OCI-LY3 (cell line): ENCODE results near the gene STAU1.

ENCODE experiments used
- H2AFZ ChIP-seq: fragments of 200-600, 300-600 bp; shearing (Covaris generic); 2 replicates; pipeline ENCODE4 v1.6.0; 2014; ENCODE audit warnings: antibody characterized with exemption, low read depth, low read length
- H3K27ac ChIP-seq: fragments of 200-600, 300-600 bp; sonication (generic); 2 replicates; pipeline ENCODE4 v1.5.1; 2014; ENCODE audit warnings: mild to moderate bottlenecking, low read length, moderate library complexity, mixed read lengths
- H3K27me3 ChIP-seq: fragments of 200-600, 300-600 bp; sonication (generic); 2 replicates; pipeline ENCODE4 v1.6.1; 2014; ENCODE audit warnings: low read depth, low read length, mixed read lengths
- H3K36me3 ChIP-seq: fragments of 200-600, 300-600 bp; sonication (generic); replicated peaks from 2 replicates; pipeline ENCODE3; 2014; ENCODE audit warnings: low read depth, low read length, mixed read lengths
- H3K4me1 ChIP-seq: fragments of 300-600, 200-600 bp; sonication (generic); 2 replicates; pipeline ENCODE4 v1.6.1; 2014; ENCODE audit warnings: low read length, mixed read lengths
- H3K4me2 ChIP-seq: fragments of 200-600, 300-600 bp; sonication (generic); 2 replicates; pipeline ENCODE4 v1.6.1; 2014; ENCODE audit warnings: low read length, mixed read lengths
- H3K4me3 ChIP-seq: fragments of 300-600, 200-600 bp; sonication (generic); 2 replicates; pipeline ENCODE4 v1.5.1; 2014; ENCODE audit warnings: antibody characterized with exemption, mild to moderate bottlenecking, low read length, moderate library complexity
- H3K79me2 ChIP-seq: fragments of 300-600, 200-600 bp; shearing (Covaris generic); 2 replicates; pipeline ENCODE4 v1.6.1; 2014; ENCODE audit warnings: mild to moderate bottlenecking, low read length, mixed read lengths
- H3K9ac ChIP-seq: fragments of 300-600, 200-600 bp; shearing (Covaris generic); 2 replicates; pipeline ENCODE4 v1.6.0; 2014; ENCODE audit warnings: mild to moderate bottlenecking, low read length, moderate library complexity
- H3K9me3 ChIP-seq: fragments of 200-600, 300-600 bp; shearing (Covaris generic); 2 replicates; pipeline ENCODE4 v1.6.1; 2014; ENCODE audit warnings: low read length, mixed read lengths; ENCODE audit not compliant: insufficient read depth
- H4K20me1 ChIP-seq: fragments of 200-600, 300-600 bp; sonication (generic); 2 replicates; pipeline ENCODE4 v1.6.1; 2016; ENCODE audit warnings: low read length, mixed read lengths; ENCODE audit not compliant: insufficient read depth
- CTCF ChIP-seq: fragments of 200-600, 300-600 bp; sonication (generic); IDR thresholded peaks from 2 replicates; pipeline ENCODE4 v1.5.1; 2014; ENCODE audit warnings: antibody characterized with exemption, low read length, low read depth
- EZH2phosphoT487 ChIP-seq: fragments of 200-600 bp; shearing (Covaris generic); IDR thresholded peaks from 2 replicates; pipeline ENCODE4 v1.6.1; 2018; ENCODE audit warnings: antibody characterized with exemption, mixed run types, low read depth

The STAU1 gene

DNA sequence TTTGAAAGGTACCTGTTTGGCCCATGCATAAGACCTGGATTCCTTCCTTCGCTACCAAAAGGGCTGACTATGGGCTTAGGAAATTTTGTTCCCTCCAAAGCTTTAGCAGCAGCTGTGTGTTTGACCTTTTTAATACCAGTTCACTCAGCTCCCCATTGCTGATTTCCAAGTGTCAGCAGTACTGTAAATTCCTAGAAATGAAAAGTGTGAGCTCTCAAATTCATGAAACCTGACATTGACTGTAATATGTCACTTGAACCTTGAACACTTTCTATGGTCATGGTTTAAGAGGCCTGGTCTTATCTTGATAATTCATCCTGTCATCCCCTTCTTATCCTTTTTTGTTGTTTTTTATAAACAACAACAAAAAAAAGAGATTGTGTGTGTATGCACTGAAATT is 31.7 kb downstream of the STAU1 start:
- Histone ChIP-seq H3K9me3 (no peaks in the 10 kb centered on the region), H4K20me1 (peaks cover 30% of the 10 kb centered on the region), H3K36me3 (peaks cover 42% of the 10 kb centered on the region), H3K4me2 (no peak overlapping the region), H3K4me1 (peaks cover 15% of the 10 kb centered on the region), H2AFZ (no peak overlapping the region), H3K4me3 (no peak overlapping the region), H3K9ac (no peak overlapping the region), H3K27ac (no peak overlapping the region), H3K79me2 (peaks cover 51% of the 10 kb centered on the region), H3K27me3 (no peaks in the 10 kb centered on the region)
- no peak for TF ChIP-seq EZH2phosphoT487
- no peak for TF ChIP-seq CTCF

DNA sequence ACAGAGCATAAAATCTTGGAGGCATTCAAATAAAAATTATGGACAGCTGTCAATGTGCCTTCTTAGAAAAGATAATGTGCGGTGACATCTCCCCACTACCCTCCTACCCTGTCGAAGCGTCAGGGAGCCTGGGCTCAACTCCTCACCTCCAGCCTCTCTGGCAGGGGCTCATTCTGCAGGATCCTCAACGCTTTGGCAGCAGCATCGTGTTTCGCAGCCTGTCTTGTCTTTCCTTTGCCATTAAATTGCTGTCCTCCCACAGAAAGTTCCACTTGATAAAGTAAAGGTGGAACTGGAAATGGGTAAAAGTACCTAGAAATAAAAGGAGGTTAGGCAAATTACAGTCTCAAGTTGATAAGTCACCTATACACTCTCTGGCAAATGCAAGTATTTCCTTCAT is 36.7 kb downstream of the STAU1 start:
- no peak overlapping the region for H2AFZ ChIP-seq
- H3K79me2 ChIP-seq, result peaks cover 48% of the 10 kb centered on the region
- peaks cover 55% of the 10 kb centered on the region for H3K36me3 ChIP-seq

GRCh38 chr20:49149281-49150045 is 38.7 kb downstream of the STAU1 start:
- Histone ChIP-seq H4K20me1 (0 out of 2 replicates have a peak, but pooled peaks cover 11% of the 10 kb centered on the region), H3K79me2 (peaks cover 42% of the 10 kb centered on the region), H3K4me2 (no peak overlapping the region), H3K36me3 (peaks cover 54% of the 10 kb centered on the region), H3K9ac (no peak overlapping the region), H3K4me1 (no peaks in the 10 kb centered on the region), H3K27me3 (no peaks in the 10 kb centered on the region), H2AFZ (no peak overlapping the region), H3K4me3 (no peak overlapping the region), H3K27ac (no peak overlapping the region), H3K9me3 (no peaks in the 10 kb centered on the region)
- TF ChIP-seq EZH2phosphoT487, result no peak
- no peak for TF ChIP-seq CTCF

More for the DNA sequence above, 36.7 kb downstream of the STAU1 start:
- Histone ChIP-seq H3K4me1 (no peaks in the 10 kb centered on the region), H3K4me2 (no peak overlapping the region), H3K27me3 (no peaks in the 10 kb centered on the region), H4K20me1 (peaks cover 19% of the 10 kb centered on the region; the same call in 1 of the 2 replicates), H3K9me3 (no peaks in the 10 kb centered on the region), H3K9ac (no peak overlapping the region), H3K4me3 (no peak overlapping the region), H3K27ac (no peak overlapping the region)
- TF ChIP-seq CTCF (no peak), EZH2phosphoT487 (no peak)

DNA sequence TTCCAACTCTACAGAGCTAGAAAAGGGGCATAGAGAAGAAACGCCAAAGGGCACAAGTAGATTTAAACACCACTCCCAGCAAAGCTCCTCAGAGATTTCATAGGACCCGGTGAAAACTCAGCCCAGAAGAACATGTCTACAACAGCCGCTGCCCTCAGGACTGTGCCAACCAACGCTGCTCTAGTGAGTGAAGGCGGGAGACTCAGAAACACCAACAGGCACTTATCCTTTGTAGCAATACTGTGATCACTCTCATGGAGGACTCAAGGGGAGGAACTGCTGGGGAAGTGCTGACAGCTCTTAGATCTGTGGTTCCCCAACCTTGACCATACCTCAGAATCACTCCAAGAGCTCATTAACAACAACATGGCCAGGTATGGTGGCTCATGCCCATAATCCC is 39.5 kb downstream of the STAU1 start:
- no peaks in the 10 kb centered on the region for H3K27me3 ChIP-seq
- H3K79me2 ChIP-seq, result peaks cover 36% of the 10 kb centered on the region
- no peak for TF ChIP-seq CTCF
- TF ChIP-seq EZH2phosphoT487, result no peak
- no peak overlapping the region for H3K27ac ChIP-seq
- H3K4me3 ChIP-seq, result no peak overlapping the region
- H3K36me3 ChIP-seq, result peaks cover 61% of the 10 kb centered on the region
- H3K9me3 ChIP-seq, result no peaks in the 10 kb centered on the region
- H2AFZ ChIP-seq, result no peak overlapping the region
- no peak overlapping the region for H3K9ac ChIP-seq
- H3K4me2 ChIP-seq, result no peak overlapping the region
- H4K20me1 ChIP-seq, result peaks cover 11% of the 10 kb centered on the region; the same call in 1 of the 2 replicates
- H3K4me1 ChIP-seq, result no peaks in the 10 kb centered on the region
